COLO668 (cell line): ENCODE measurements around the gene STAT4.

Source experiments
- DNase-seq: peaks from one replicate; lab custom pipeline; 2025; ENCODE audit not compliant: unreplicated experiment; lab: John Stamatoyannopoulos, UW

Gene STAT4

GRCh38 chr2:191048073-191048472, 102.7 kb downstream of the STAT4 start:
- no peak for DNase-seq

- DNase-seq = no peak
Measured at GRCh38 chr2:191045141-191045540, 105.7 kb downstream of the STAT4 start.

GRCh38 chr2:191043438-191043837, 107.4 kb downstream of the STAT4 start:
- DNase-seq = no peak

GRCh38 chr2:191041418-191042161, 109.2 kb downstream of the STAT4 start:
- DNase-seq = no peak

- no peak for DNase-seq
Measured at GRCh38 chr2:191039616-191040015, 111.2 kb downstream of the STAT4 start.

- DNase-seq = no peak
Measured at GRCh38 chr2:191038741-191039140, 112.1 kb downstream of the STAT4 start.

GRCh38 chr2:191038241-191038725, 112.5 kb downstream of the STAT4 start:
- no peak for DNase-seq

GRCh38 chr2:191037351-191037750, 113.4 kb downstream of the STAT4 start:
- no peak for DNase-seq

GRCh38 chr2:191036363-191036762, 114.4 kb downstream of the STAT4 start:
- no peak for DNase-seq

- no peak for DNase-seq
Measured at GRCh38 chr2:191032588-191033429, 118.0 kb downstream of the STAT4 start.

- DNase-seq = no peak
Measured at GRCh38 chr2:191031256-191031655, 119.5 kb downstream of the STAT4 start.

- peak; percentile 20 for DNase-seq
Measured at GRCh38 chr2:191030521-191031154, 120.2 kb downstream of the STAT4 start.

- no peak for DNase-seq
Measured at GRCh38 chr2:191029280-191029950, 121.4 kb downstream of the STAT4 start.

- DNase-seq = no peak
Measured at GRCh38 chr2:191026377-191026776, 124.4 kb downstream of the STAT4 start.

GRCh38 chr2:191025135-191025534, 125.7 kb downstream of the STAT4 start:
- no peak for DNase-seq

- no peak for DNase-seq
Measured at GRCh38 chr2:191023235-191023679, 127.5 kb downstream of the STAT4 start.

- peak; percentile 20 for DNase-seq
Measured at GRCh38 chr2:191020742-191021381, 129.9 kb downstream of the STAT4 start.

- peak; percentile 95 for DNase-seq
Measured at GRCh38 chr2:191020221-191020741, 130.5 kb downstream of the STAT4 start.

GRCh38 chr2:191019376-191019775, 131.4 kb downstream of the STAT4 start:
- DNase-seq = no peak

GRCh38 chr2:191018643-191019119, 132.1 kb downstream of the STAT4 start:
- DNase-seq = no peak
